Neuronal stem cell (in vitro differentiated cells): ENCODE results near the gene CD48.
A peak's percentile ranks its signal among the peaks of the same experiment; 100 is the strongest.

ENCODE experiments used
- DNase-seq: peaks from one replicate; pipeline ENCODE4 v3.0.0-alpha.2; 2013; ENCODE audit warnings: low spot score
- H2AFZ ChIP-seq: one replicate; pipeline ENCODE4 v1.6.1; 2013; ENCODE audit warnings: mild to moderate bottlenecking, low read length, inconsistent platforms
- H2AK5ac ChIP-seq: 2 replicates; pipeline ENCODE4 v1.6.1; 2013; ENCODE audit warnings: low read depth, mild to moderate bottlenecking, inconsistent platforms, low read length, moderate library complexity, mixed read lengths
- H2BK120ac ChIP-seq: 2 replicates; pipeline ENCODE4 v1.6.1; 2013; ENCODE audit warnings: low read depth, mild to moderate bottlenecking, inconsistent platforms, low read length, moderate library complexity, mixed read lengths
- H2BK12ac ChIP-seq: one replicate; pipeline ENCODE4 v1.6.1; 2013; ENCODE audit warnings: low read length, inconsistent platforms
- H2BK15ac ChIP-seq: 2 replicates; pipeline ENCODE4 v1.6.1; 2013; ENCODE audit warnings: mild to moderate bottlenecking, low read length, inconsistent platforms, mixed read lengths
- H2BK5ac ChIP-seq: one replicate; pipeline ENCODE4 v1.6.1; 2013; ENCODE audit warnings: inconsistent platforms, mild to moderate bottlenecking, low read length, moderate library complexity
- H3K14ac ChIP-seq: one replicate; pipeline ENCODE4 v1.6.1; 2013; ENCODE audit warnings: low read length, inconsistent platforms
- H3K18ac ChIP-seq: 2 replicates; pipeline ENCODE4 v1.6.1; 2013; ENCODE audit warnings: low read length, inconsistent platforms
- H3K23ac ChIP-seq: 2 replicates; pipeline ENCODE4 v1.6.1; 2013; ENCODE audit warnings: low read depth, mild to moderate bottlenecking, mixed read lengths, low read length, inconsistent platforms; ENCODE audit not compliant: poor library complexity
- H3K27ac ChIP-seq: replicated peaks from 3 replicates; pipeline ENCODE4 v1.5.1; 2013; ENCODE audit warnings: low read length, inconsistent platforms
- H3K27me3 ChIP-seq, 3 experiments: 2 replicates each; pipeline ENCODE4 v1.6.1; 2013; ENCODE audit warnings: low read length in 3 of 3, mild to moderate bottlenecking in 2 of 3, inconsistent platforms in 1 of 3, low read depth in 1 of 3, mixed read lengths in 1 of 3, moderate library complexity in 1 of 3; ENCODE audit not compliant: control insufficient read depth in 3 of 3, insufficient read depth in 3 of 3
- H3K36me3 ChIP-seq, 2 donors: replicated peaks in 1 of 2; 2 replicates each; pipeline ENCODE4 v1.6.1; 2013; ENCODE audit warnings: low read length in 2 of 2; ENCODE audit not compliant: control insufficient read depth in 2 of 2, insufficient read depth in 2 of 2
- H3K4ac ChIP-seq: 2 replicates; pipeline ENCODE4 v1.6.1; 2013; ENCODE audit warnings: inconsistent platforms, mild to moderate bottlenecking, low read length, moderate library complexity
- H3K4me1 ChIP-seq, 2 donors: 1 replicate in 1 of 2; 2 replicates in 1 of 2; pipeline ENCODE4 v1.6.1; 2013; ENCODE audit warnings: low read length in 2 of 2, low read depth in 1 of 2; ENCODE audit not compliant: control insufficient read depth in 2 of 2, insufficient read depth in 1 of 2
- H3K4me2 ChIP-seq: one replicate; pipeline ENCODE4 v1.6.1; 2013; ENCODE audit warnings: mild to moderate bottlenecking, low read length, inconsistent platforms; ENCODE audit not compliant: insufficient read depth, poor library complexity, severe bottlenecking
- H3K4me3 ChIP-seq, 2 donors: 2 replicates each; pipeline ENCODE4 v1.5.1; 2013; ENCODE audit warnings: low read length in 2 of 2, mild to moderate bottlenecking in 2 of 2, inconsistent platforms in 1 of 2, moderate library complexity in 1 of 2
- H3K79me1 ChIP-seq: one replicate; pipeline ENCODE4 v1.6.1; 2013; ENCODE audit warnings: low read depth, mild to moderate bottlenecking, inconsistent platforms, low read length, moderate library complexity
- H3K9ac ChIP-seq: one replicate; pipeline ENCODE4 v1.6.1; 2013; ENCODE audit warnings: mild to moderate bottlenecking, low read depth, low read length, inconsistent platforms; ENCODE audit not compliant: poor library complexity
- H3K9me3 ChIP-seq, 2 donors: replicated peaks in 1 of 2; 2 replicates each; pipeline versions ENCODE3 to v1.6.1; 2013; ENCODE audit warnings: low read length in 2 of 2, mild to moderate bottlenecking in 2 of 2, inconsistent platforms in 1 of 2, low read depth in 1 of 2, mixed read lengths in 1 of 2, moderate library complexity in 1 of 2; ENCODE audit not compliant: control insufficient read depth in 2 of 2, insufficient read depth in 1 of 2
- H4K8ac ChIP-seq: one replicate; pipeline ENCODE4 v1.6.1; 2013; ENCODE audit warnings: low read depth, mild to moderate bottlenecking, inconsistent platforms, low read length, moderate library complexity
- H4K91ac ChIP-seq: one replicate; pipeline ENCODE4 v1.6.1; 2013; ENCODE audit warnings: low read length, low read depth, mild to moderate bottlenecking, inconsistent platforms; ENCODE audit not compliant: poor library complexity
- WGBS, 2 donors: extraction: QIAGEN DNeasy Blood & Tissue Kit; methylation state at CpG; one replicate each; pipeline ENCODE4 v1.1.7; 2013; ENCODE audit warnings: missing lambda C conversion rate in 2 of 2, mixed read lengths in 1 of 2; ENCODE audit not compliant: insufficient read length in 2 of 2, insufficient replicate concordance in 1 of 2; ENCODE audit errors: extremely low coverage in 2 of 2; 5-methylcytosine and 5-hydroxymethylcytosine counted together

The CD48 gene

GRCh38 chr1:160669276-160669675 is 42.3 kb downstream of the CD48 start:
- Histone ChIP-seq H4K91ac (no peak overlapping the region), H3K79me1 (no peaks in the 10 kb centered on the region), H3K18ac (no peak overlapping the region), H3K27me3 (peaks cover 0 to 4% (median 0%) of the 10 kb centered on the region in 3 experiments), H2BK15ac (no peak overlapping the region), H3K4me2 (no peak overlapping the region), H3K14ac (no peak overlapping the region), H2BK12ac (no peak overlapping the region), H3K23ac (no peak overlapping the region), H3K27ac (no peak overlapping the region), H3K9ac (no peak overlapping the region), H3K4me3 (no peak overlapping the region), H3K36me3 (no peaks in the 10 kb centered on the region), H3K4me1 (no peaks in the 10 kb centered on the region), H3K4ac (no peak overlapping the region), H3K9me3 (no peaks in the 10 kb centered on the region), H2BK120ac (no peak overlapping the region), H2BK5ac (no peak overlapping the region), H2AFZ (no peak overlapping the region), H4K8ac (no peak overlapping the region), H2AK5ac (no peak overlapping the region)
- no peak for DNase-seq

GRCh38 chr1:160667896-160668295 is 43.7 kb downstream of the CD48 start:
- Histone ChIP-seq H2BK120ac (no peak overlapping the region), H3K4me1 (no peaks in the 10 kb centered on the region), H3K9me3 (no peaks in the 10 kb centered on the region), H3K79me1 (no peaks in the 10 kb centered on the region), H3K14ac (no peak overlapping the region), H2BK12ac (no peak overlapping the region), H2AFZ (no peak overlapping the region), H3K18ac (no peak overlapping the region), H2BK15ac (no peak overlapping the region), H2AK5ac (no peak overlapping the region), H3K27ac (no peak overlapping the region), H3K27me3 (no peaks in the 10 kb centered on the region), H3K9ac (no peak overlapping the region), H3K4me3 (no peak overlapping the region), H3K4me2 (no peak overlapping the region), H3K4ac (no peak overlapping the region), H2BK5ac (no peak overlapping the region), H4K91ac (no peak overlapping the region), H4K8ac (no peak overlapping the region), H3K36me3 (no peaks in the 10 kb centered on the region), H3K23ac (no peak overlapping the region)
- no CpG with 5 or more reads among the region's 2 CpGs for WGBS, 2 donors
- DNase-seq: no peak

- no peak overlapping the region for H3K18ac ChIP-seq
- no peak overlapping the region for H3K23ac ChIP-seq
- H3K4me3 ChIP-seq: no peak overlapping the region
- H3K79me1 ChIP-seq: no peaks in the 10 kb centered on the region
- WGBS, 2 donors: no CpG with 5 or more reads among the region's 3 CpGs
- H3K27me3 ChIP-seq: no peaks in the 10 kb centered on the region
- H2BK12ac ChIP-seq: no peak overlapping the region
- peak overlapping the region; percentile 59 for H2AFZ ChIP-seq
- no peak overlapping the region for H3K14ac ChIP-seq
- H2BK5ac ChIP-seq: no peak overlapping the region
- H3K4me1 ChIP-seq: no peaks in the 10 kb centered on the region
- H3K4me2 ChIP-seq: no peak overlapping the region
- H3K9me3 ChIP-seq: no peaks in the 10 kb centered on the region
- H3K36me3 ChIP-seq: no peaks in the 10 kb centered on the region
- no peak overlapping the region for H4K8ac ChIP-seq
- no peak overlapping the region for H2BK15ac ChIP-seq
- H2AK5ac ChIP-seq: no peak overlapping the region
- DNase-seq: no peak
- no peak overlapping the region for H4K91ac ChIP-seq
- H3K9ac ChIP-seq: no peak overlapping the region
- H2BK120ac ChIP-seq: no peak overlapping the region
- H3K27ac ChIP-seq: no peak overlapping the region
- H3K4ac ChIP-seq: no peak overlapping the region
These were observed 45.6 kb downstream of the CD48 start for GRCh38 chr1:160666079-160666442.

DNA sequence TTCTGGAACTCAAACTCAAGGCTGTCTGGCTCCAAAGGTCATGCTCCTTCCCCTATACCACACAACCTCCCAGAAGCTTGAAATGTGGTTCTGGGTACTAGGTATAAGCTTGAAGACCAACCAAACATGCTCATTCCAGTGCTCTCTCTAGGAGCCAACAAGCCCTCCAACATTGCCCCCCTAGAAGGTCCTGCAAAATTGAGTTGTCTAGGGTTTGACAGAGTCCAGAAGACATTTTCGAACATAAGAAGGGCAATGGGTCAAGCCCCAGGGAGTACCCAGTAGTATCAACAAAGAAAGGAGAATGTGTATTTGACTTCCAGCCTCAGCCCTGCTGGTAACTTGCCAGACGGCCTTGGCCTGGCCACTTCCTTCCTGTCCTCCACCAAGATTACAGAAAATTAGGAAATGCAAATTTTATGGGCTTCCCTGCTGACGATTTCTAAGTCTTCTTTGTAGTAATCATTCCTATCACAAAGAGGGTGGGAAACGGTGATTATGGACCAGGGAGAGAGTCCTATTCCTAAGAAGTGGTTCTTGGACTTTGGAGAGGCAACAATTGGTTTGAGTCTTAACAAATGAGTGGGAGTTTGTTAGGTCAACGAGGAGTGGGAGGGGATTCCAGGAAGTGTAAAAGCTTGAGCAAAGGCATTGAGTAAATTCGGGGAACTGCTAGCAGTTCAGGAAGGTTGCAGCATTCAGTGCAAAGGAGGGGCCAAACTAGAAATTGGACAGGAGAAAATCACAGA is 46.1 kb downstream of the CD48 start:
- H2BK15ac ChIP-seq: no peak overlapping the region
- no peak overlapping the region for H3K9ac ChIP-seq
- no peaks in the 10 kb centered on the region for H3K27me3 ChIP-seq
- no peaks in the 10 kb centered on the region for H3K9me3 ChIP-seq
- no peak overlapping the region for H3K23ac ChIP-seq
- no peak overlapping the region for H3K4me3 ChIP-seq
- H4K8ac ChIP-seq: no peak overlapping the region
- H3K4me2 ChIP-seq: no peak overlapping the region
- H3K36me3 ChIP-seq: no peaks in the 10 kb centered on the region
- no peak overlapping the region for H2BK12ac ChIP-seq
- H3K4ac ChIP-seq: no peak overlapping the region
- peak overlapping the region; percentile 59 for H2AFZ ChIP-seq
- H3K79me1 ChIP-seq: no peaks in the 10 kb centered on the region
- no peak overlapping the region for H3K27ac ChIP-seq
- no CpG with 5 or more reads among the region's 6 CpGs for WGBS, 2 donors
- no peak for DNase-seq
- no peak overlapping the region for H4K91ac ChIP-seq
- H3K14ac ChIP-seq: no peak overlapping the region
- no peak overlapping the region for H3K18ac ChIP-seq
- no peak overlapping the region for H2BK120ac ChIP-seq
- H2BK5ac ChIP-seq: no peak overlapping the region
- H2AK5ac ChIP-seq: no peak overlapping the region
- no peaks in the 10 kb centered on the region for H3K4me1 ChIP-seq
